HL-60/S4 treated with retinoic acid at 250 ng/mL for 4 days and 3 days (cell line): ENCODE measurements around the gene FBRS.

Source experiments
- in situ Hi-C: fragments of 300-500 bp; cut with MboI; formaldehyde crosslinking; loops from 2 replicates; pipeline ENCODE4 v1.7.0; 2022; ENCODE audit warnings: low sequenced_read_pairs

The FBRS gene

GRCh38 chr16:30641378-30641982, 16.8 kb upstream of the FBRS start:
- in situ Hi-C loops = no loop called here

- in situ Hi-C loops = no loop called here
These were observed 13.8 kb upstream of the FBRS start for GRCh38 chr16:30644334-30644830.

DNA sequence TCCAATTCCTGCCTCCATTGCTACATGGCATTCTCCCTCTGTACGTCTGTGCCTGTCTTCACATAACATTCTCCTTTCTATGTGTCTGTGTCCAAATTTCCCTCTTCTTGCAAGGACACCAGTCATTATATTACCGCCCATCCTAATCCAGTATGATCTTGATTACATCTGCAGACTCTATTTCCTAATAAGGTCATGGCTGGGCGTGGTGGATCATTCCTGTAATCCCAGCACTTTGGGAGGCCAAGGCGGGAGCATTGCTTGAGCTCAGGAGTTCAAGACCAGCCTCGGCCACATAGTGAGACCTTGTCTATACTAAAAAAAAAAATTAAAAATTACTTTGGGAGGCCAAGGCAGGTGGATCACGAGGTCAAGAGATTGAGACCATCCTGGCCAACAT, 12.5 kb upstream of the FBRS start:
- in situ Hi-C loops = no loop called here

GRCh38 chr16:30647274-30647571, 11.0 kb upstream of the FBRS start:
- in situ Hi-C loops = no loop called here

- in situ Hi-C loops = no loop called here
These were observed 8.4 kb upstream of the FBRS start for GRCh38 chr16:30649725-30650368.

DNA sequence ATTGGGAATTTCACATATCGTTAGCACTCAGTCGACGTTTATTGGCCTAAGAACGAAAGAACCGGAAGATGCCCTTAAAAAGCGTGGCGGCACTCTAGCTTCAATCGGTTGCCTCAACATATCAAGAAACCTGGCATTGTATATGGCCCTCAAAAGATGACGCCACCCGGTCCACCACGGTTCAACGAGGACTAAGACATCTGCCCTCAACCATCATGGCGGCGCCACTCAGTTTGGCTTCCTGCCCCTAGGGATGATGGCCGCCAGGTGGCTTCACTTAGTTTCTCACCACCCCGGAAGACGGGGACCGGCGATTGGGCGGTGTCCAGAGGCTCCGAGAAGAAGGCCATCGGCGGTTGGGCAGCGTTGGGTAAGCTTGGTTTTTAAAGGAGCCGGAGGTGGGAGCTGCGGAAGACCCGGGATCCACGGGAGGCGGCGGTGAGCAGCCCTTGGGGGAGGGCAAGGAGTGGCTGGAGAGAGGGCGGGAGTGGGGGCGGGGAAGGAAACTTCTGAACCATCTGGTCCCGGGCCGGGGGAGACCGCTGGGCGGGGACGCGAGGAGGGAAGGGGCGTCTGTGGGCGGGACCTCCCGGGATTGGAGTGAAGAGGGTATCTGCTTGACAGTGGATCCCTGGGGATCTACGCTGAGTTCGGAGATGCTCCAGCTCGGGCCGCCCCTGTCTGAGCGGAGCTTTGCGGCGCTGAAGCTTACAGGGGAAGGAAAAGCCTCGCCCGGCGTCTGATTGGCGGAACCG, 7.7 kb upstream of the FBRS start, which contains the start of gene PRR14:
Gene PRR14, plus strand, starts transcription at position 592 of the 755 bp plus-strand sequence. CDS start 686 bp downstream, outside the sequence.
- in situ Hi-C loops = no loop called here

- in situ Hi-C loops = no loop called here
These were observed 6.9 kb upstream of the FBRS start for GRCh38 chr16:30651124-30652004.

DNA sequence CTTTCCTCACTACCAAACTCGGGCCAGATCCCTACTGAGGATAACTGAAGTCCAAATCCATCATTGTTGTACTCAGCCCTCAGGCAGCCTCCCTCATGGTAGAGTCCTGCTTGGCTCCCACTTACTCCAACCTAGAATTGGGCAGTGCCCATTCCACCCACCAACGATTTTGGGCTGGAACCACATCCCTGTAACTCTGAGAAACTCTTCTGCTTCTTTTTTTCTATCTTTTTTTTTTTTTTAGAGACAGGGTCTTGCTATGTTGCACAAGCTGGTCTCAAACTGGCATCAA, 6.3 kb upstream of the FBRS start:
- in situ Hi-C loops = no loop called here

DNA sequence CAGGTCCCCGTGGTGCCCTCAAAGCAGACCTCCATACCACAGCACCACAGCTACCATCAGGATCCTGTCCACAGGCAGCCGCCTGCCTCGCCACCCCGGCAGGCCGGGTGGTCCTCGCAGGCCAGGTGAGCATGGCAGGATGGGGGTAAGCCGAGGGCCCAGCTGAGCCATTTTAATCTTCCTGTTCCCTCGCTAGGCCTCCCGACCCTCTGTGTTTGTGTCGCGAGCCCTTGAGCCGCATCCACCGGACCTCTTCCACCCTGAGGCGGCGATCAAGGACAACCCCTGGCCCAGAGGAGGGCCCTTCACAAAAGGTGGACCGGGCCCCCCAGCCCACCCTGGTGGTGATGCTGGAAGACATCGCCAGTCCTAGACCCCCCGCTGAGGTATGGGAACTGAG, 5.5 kb upstream of the FBRS start:
- in situ Hi-C loops = no loop called here

DNA sequence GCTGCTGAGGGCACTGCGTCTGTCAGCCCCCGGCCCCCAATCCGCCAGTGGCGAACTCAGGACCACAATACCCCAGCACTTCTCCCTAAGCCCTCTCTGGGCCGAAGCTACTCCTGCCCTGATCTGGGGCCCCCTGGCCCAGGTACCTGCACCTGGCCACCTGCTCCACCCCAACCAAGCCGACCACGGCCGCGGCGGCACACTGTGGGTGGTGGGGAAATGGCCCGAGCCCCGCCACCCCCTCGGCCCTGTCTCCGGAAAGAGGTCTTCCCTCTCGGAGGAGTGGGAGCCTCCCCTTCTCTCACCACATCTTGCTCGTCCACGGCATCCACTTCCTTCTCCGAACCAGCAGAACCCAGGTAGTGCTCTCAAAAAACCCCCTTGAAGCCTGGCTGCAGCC, 3.4 kb upstream of the FBRS start:
- in situ Hi-C loops = no loop called here

DNA sequence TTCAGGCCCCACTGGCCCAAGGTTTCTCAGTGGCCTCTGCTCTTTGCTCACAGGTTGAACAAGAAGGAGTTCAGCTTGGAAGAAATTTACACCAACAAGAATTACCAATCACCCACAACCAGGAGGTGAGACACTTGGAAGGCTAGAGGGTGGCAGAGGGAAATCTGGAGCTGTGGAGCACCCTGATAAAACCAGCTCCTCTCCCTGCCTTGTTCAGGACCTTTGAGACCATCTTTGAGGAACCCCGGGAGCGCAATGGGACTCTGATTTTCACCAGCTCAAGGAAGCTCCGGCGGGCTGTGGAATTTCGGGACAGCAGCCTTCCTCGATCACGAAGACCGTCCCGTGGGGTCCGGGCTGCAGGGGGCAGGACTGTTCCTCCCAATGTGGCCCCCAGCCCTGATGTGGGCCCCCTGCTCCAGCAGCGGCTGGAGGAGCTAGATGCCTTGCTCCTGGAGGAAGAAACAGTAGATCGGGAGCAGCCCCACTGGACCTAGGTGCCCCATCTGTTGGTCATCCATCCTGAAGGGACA, 2.4 kb upstream of the FBRS start:
- in situ Hi-C loops = no loop called here

GRCh38 chr16:30656388-30656787, 1.8 kb upstream of the FBRS start:
- in situ Hi-C loops = no loop called here

DNA sequence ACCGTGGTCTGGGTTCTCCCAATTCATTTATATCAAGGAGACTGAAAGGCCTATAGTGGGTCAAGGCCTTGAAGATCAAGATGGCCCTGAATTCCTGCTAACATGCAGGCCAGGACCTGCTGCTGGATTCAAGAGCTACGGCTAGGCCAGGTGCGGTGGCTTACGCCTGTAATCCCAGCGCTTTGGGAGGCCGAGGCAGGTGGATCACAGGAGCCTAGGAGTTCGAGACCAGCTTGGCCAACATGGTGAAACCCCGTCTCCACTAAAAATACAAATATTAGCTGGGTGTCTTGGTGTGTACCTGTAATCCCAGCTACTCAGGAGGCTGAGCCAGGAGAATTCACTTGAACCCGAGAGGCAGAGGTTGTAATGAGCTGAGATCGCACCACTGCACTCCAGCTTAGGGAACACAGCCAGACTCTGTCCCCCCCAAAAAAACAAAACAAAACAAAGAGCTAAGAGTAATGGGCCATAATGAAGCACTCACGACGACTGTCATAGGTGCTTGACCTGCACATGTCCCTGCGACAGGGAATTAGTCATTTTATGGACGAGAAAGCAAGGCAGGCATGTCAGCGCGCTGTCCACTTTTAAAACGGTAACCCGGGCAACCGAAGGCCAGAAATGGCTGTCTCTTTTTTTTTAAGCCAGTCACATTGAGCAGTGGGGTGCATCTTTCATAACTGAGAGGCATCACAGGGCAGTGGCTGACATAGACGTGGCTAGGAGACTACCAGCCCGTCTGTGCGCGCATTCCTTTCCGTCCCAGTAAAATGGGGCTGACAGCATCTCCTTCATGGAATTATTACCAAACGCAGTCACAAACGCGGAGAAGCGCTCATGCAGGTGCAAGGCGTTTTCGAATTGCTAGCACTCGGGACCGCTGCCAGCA, 1.0 kb upstream of the FBRS start:
- in situ Hi-C loops = no loop called here

- in situ Hi-C loops = no loop called here
These were observed 688 bp downstream of the FBRS start for GRCh38 chr16:30658731-30659506.

DNA sequence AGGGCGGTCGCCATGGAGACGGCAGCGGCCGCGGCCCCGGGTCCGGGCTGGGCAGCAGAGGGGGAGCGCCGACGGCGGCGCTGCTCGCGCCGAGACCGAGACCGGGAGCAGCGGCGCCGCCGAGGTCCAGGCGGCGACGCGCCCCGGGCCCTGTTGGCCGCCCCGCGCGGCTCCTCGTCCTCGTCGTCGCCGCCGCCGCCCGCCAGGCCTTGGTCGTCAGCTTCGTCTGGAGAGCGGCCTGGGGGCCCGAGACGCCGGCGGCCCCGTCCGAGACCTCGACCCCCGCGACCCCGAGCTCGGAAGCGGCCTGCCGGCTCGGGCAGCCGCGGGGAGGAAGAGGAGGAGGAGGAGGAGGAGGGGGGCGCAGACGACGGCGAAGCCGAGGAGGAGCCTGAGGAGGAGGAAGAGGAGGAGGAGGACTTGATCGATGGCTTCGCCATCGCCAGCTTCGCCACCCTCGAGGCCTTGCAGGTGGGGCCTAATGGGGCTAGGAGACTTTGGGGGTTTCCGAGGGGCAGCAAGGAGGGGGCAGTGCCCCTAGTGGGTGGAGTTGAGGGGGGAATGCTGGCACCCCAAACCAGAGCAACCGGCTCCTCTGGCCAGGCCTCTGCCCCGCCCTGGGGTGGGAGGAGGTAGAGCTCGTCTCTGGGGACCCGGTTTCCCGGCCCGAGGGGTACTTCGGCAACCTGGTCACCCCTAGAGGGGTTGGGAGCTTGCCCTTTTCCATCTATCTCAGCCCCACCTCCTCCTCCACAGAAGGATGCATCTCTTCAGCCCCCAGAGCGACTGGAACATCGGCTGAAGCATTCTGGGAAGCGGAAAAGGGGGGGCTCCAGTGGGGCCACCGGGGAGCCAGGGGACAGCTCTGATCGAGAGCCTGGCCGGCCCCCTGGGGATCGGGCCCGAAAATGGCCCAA, 1.5 kb downstream of the FBRS start:
- in situ Hi-C loops = no loop called here

- in situ Hi-C loops = no loop called here
These were observed 2.4 kb downstream of the FBRS start for GRCh38 chr16:30660424-30661261.

- in situ Hi-C loops = no loop called here
These were observed 4.2 kb downstream of the FBRS start for GRCh38 chr16:30662449-30662848.
